ENCODE data around the gene ZNF511. TPM values are rescaled to one million over a fixed set of nuclear protein-coding genes. Genes with fewer than 3 reads are reported as not detected.

The ZNF511 gene
- total RNA-seq, 1 experiment from 2014 or later, result 49.0 TPM

DNA sequence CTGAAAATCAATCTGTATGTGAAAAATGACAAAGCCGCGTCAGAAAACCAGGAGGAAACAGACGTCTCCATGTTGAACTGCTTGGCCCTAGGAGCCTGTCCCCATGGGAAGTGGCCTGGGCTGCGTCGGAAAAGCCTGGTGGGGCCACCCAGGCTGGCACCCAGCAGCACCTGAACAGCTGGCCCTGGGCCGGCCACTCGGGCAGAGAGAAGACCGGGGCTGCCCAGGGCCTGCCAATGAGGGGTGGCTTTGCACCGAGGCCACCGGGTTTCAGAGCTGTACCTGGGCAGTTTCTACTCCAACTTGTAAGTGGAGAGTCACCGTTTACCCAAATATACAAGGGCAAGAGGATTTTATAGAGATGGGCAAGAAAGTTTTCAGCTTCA lies 50.2 kb downstream of the ZNF511 start:
- no peak for TF ChIP-seq EZH2 (IDR thresholded peaks at IDR 0.05)
- TF ChIP-seq SP1 (IDR thresholded peaks at IDR 0.05; ENCODE audit: low read depth), result no peak
- no peak for TF ChIP-seq ELF1 (IDR thresholded peaks at IDR 0.05; ENCODE audit: borderline replicate concordance, low read depth)
- no peak for TF ChIP-seq ZNF274 (IDR thresholded peaks at IDR 0.05; ENCODE audit: low read depth, low read length)
- no peak for TF ChIP-seq YY1 (IDR thresholded peaks at IDR 0.05; ENCODE audit: extremely low read depth, insufficient replicate concordance, low read depth, low read length)
- TF ChIP-seq TCF7L2 (IDR thresholded peaks at IDR 0.05; ENCODE audit: borderline replicate concordance, extremely low read depth, insufficient read depth, insufficient read length), result no peak
- TF ChIP-seq FOSL1 (IDR thresholded peaks at IDR 0.05; ENCODE audit: low read depth), result no peak
- TF ChIP-seq CTCF (IDR thresholded peaks at IDR 0.05 in 2 of 3, conservative IDR thresholded peaks at IDR 0.05 in 1 of 3; ENCODE audit: borderline replicate concordance in 1 of 3, insufficient read depth in 1 of 3, low read depth in 2 of 3, low read length in 2 of 3), result no peak
- no peak for TF ChIP-seq EGR1 (IDR thresholded peaks at IDR 0.05; ENCODE audit: low read depth)
- no peak for TF ChIP-seq JUND (IDR thresholded peaks at IDR 0.05)
- TF ChIP-seq CBX3 (IDR thresholded peaks at IDR 0.05; ENCODE audit: low read depth), result no peak
- TF ChIP-seq MAX (IDR thresholded peaks at IDR 0.05), result no peak
- no peak for TF ChIP-seq POLR2AphosphoS5 (IDR thresholded peaks at IDR 0.05; ENCODE audit: low read depth, low read length)
- DNase-seq (ENCODE audit: low read depth, low spot score) (no peak), ATAC-seq (no peak)
- Histone ChIP-seq H3K4me2 (ENCODE audit: low read length) (no peak overlapping the region), H3K9ac (ENCODE audit: low read length) (no peak overlapping the region), H3K27me3 (ENCODE audit: insufficient read depth, low read length) (no peaks in the 10 kb centered on the region), H4K20me1 (ENCODE audit: insufficient read depth) (no peaks in the 10 kb centered on the region), H3K27ac (ENCODE audit: low read depth, low read length) (no peak overlapping the region), H3K4me3 (replicated peaks in 1 of 2; ENCODE audit: low read depth in 1 of 2, low read length in 2 of 2) (no peak overlapping the region), H3K36me3 (ENCODE audit: control insufficient read depth in 1 of 2, insufficient read depth in 2 of 2, low read length in 2 of 2) (no peaks in the 10 kb centered on the region; a peak in 1 of 4 replicates), H2AFZ (ENCODE audit: low read depth, low read length, poor library complexity, severe bottlenecking) (no peak overlapping the region), H3K9me2 (ENCODE audit: insufficient read depth) (no peaks in the 10 kb centered on the region), H3K9me3 (ENCODE audit: control insufficient read depth in 1 of 2, insufficient read depth in 1 of 2, low read depth in 1 of 2, low read length in 2 of 2) (no peaks in the 10 kb centered on the region), H3K79me2 (ENCODE audit: insufficient read depth, low read length) (peaks cover 6% of the 10 kb centered on the region; the same call in 1 of the 2 replicates), H3K4me1 (ENCODE audit: control insufficient read depth in 1 of 2, insufficient read depth in 2 of 2, low read length in 2 of 2) (peaks cover 3 to 5% of the 10 kb centered on the region in 2 experiments; a peak in 2 of 4 replicates)
- BruUV-seq (replicated peaks), result no TSS peak
- intact Hi-C loops (cut with micrococcal nuclease), result no loop called here
- POLR2A ChIA-PET, result no interaction called here
- RAD21 ChIA-PET (ENCODE audit: low non-redundant PET in 1 of 2, low total read pairs in 2 of 2, uncharacterized antibody in 2 of 2, unreplicated experiment in 2 of 2), result no interaction called here
- CTCF ChIA-PET, result no interaction called here

All from HCT116 (cell line).